Heart right ventricle (tissue), 16 donors: ENCODE results near the gene VAC14. TPM values are rescaled to one million over a fixed set of nuclear protein-coding genes. Genes with fewer than 3 reads are reported as not detected.
"Not testable (repeated sequence)": the region's sequence is repeated elsewhere in the genome, so short reads cannot be mapped to it uniquely, and the experiment has no call there.

Source experiments
- ATAC-seq, 8 donors: fragments of 200-7000 bp; cut with Tn5 transposase; one replicate each; pipeline ENCODE4 v1.9.1; 2020; ENCODE audit warnings: mild to moderate bottlenecking in 8 of 8, moderate library complexity in 8 of 8, moderate number of reproducible peaks in 1 of 8
- DNase-seq, 2 donors: peaks; one replicate each; pipeline ENCODE4 v3.0.0-alpha.2; 2020
- H3K27ac ChIP-seq, 10 donors: fragments of 200-600 bp; sonication (generic) in 2 of 10; one replicate each; pipeline versions ENCODE4 v1.5.0 to v1.8.0; 2020 to 2022; ENCODE audit warnings: mild to moderate bottlenecking in 3 of 10
- H3K27me3 ChIP-seq, 7 donors: fragments of 200-600 bp; one replicate each; pipeline ENCODE4 v1.8.0; 2021 to 2022; ENCODE audit warnings: mild to moderate bottlenecking in 2 of 7
- H3K36me3 ChIP-seq, 9 donors: fragments of 200-600 bp; sonication (generic) in 1 of 9; one replicate each; pipeline versions ENCODE4 v1.5.0 to v1.8.0; 2020 to 2022; ENCODE audit warnings: mild to moderate bottlenecking in 2 of 9
- H3K4me1 ChIP-seq, 9 donors: fragments of 200-600 bp; sonication (generic) in 1 of 9; one replicate each; pipeline versions ENCODE4 v1.5.0 to v1.8.0; 2020 to 2022; ENCODE audit warnings: mild to moderate bottlenecking in 4 of 9
- H3K4me3 ChIP-seq, 10 donors: fragments of 200-600 bp; sonication (generic) in 2 of 10; one replicate each; pipeline versions ENCODE4 v1.5.0 to v1.8.0; 2020 to 2022; ENCODE audit warnings: mild to moderate bottlenecking in 7 of 10, moderate library complexity in 2 of 10
- H3K9me3 ChIP-seq, 11 donors: fragments of 200-600 bp in 10 of 11; sonication (generic) in 2 of 11; one replicate each; pipeline versions ENCODE4 v1.5.0 to v1.8.0; 2013 to 2022; ENCODE audit warnings: mild to moderate bottlenecking in 2 of 11, control low read depth in 1 of 11, moderate library complexity in 1 of 11
- CTCF ChIP-seq, 9 donors: fragments of 200-600 bp; sonication (generic) in 2 of 9; IDR thresholded peaks; one replicate each; pipeline versions ENCODE4 v1.5.0 to v1.8.0; 2021 to 2022; ENCODE audit warnings: antibody characterized with exemption in 9 of 9, mild to moderate bottlenecking in 5 of 9, moderate library complexity in 1 of 9
- WGBS, 2 donors: extraction: QIAGEN DNeasy Blood & Tissue Kit; methylation state at CpG; one replicate each; pipeline ENCODE4 v1.1.7; 2013; ENCODE audit warnings: inconsistent platforms in 1 of 2; 5-methylcytosine and 5-hydroxymethylcytosine counted together
- intact Hi-C, 10 donors: fragments of 100-400 bp; cut with DNase I; formaldehyde crosslinking; loops; one replicate each; pipeline versions ENCODE4 v1.11.1 to v1.14.2; 2022
- polyA plus RNA-seq, 2 donors: library from polyadenylated mRNA; stranded (reverse); fragments of 200-250 nt; gene quantifications; one replicate each; pipeline ENCODE4 v1.2.3, GENCODE V29; 2013
- total RNA-seq, 10 donors: library from RNA; stranded (reverse); fragmentation: NEBNext Ultra II Directional in 3 of 10; extraction: Animal tissue kit (Norgen Biotek cat#: 25700) in 3 of 10; gene quantifications; one replicate each; pipeline versions ENCODE4 v1.2.1 to v1.2.4, GENCODE V29; 2021 to 2023
- donor health status: Arrhythmogenic right ventricular cardiomyopathy.
- donor health status: ischemic (EF 13 %, LVEDD 7.1; RV severe dilation, severe dysfunction).
- donor health status: healthy with polysubstance abuse.
- donor health status: DM: no; HTN: yes; CAD: no.
- donor health status: DM: no; HTN: no; CAD: no.
- donor health status: ischemic (EF 25% LVEDD 6.9; RV normal size, moderate dysfunction).
- donor health status: ischemic (EF 25% LVEDD 5.7; RV mildly dilated, moderate dysfunction).
- donor health status: healthy.
- donor health status: DM: yes; HTN: yes; CAD: no.
- donor health status: Ischemic cardiomyopathy.
- donor health status: ischemic (EF 35%, LVEDD 5.7; RV mildly dilated, moderate dysfunction).
- donor health status: nonischemic (EF 11% LVEDD 7.7; RV severe dilation, severe dysfunction).
- donor health status: DM: yes; HTN: yes; CAD: no.
- donor health status: PGD.
- donor health status: ischemic (EF 29% LVEDD 5.4; RV normal size, mild dysfunction).
- donor health status: nonischemic (EF 23%, LVEDD 6.1; RV moderate dilation, normal function).

VAC14 gene
- total and polyA plus RNA-seq, 12 donors: 19.2 to 43.7 (median 23.2) TPM

DNA sequence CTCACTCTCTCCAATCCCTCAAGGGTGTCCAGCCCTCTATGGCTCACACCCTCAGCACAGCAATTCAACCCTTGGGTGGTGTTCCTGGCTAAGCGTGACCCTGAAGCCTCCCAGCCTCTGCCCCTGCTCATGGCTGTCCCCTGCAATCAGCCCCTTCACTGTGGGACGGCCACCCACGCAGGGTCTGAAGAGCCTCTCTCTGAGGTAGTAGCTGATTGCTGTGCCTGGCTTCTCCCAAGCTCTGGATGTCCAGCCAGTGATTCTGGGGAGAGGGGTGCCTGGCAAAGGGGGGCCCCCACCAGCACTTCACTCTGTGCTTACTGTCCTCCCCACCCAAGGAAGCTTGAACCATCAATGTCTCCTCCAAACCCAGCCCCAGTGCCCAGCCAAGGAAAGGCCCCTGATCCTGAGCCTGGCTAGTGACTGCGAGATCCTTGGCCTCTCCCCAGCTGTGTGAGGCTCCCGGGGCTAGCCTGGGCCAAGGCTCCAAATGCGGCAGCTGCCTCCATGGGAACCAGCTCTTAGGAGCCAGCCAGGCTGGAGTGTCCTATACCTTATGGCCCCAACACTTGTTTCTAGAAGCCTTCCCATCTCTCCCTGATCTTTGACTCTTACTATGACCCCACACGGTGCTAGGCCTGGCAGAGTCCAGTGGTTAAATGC lies 125.0 kb downstream of the VAC14 start:
- ATAC-seq (peak in 7 of 8 donors; percentile 13 to 65 (median 34)), DNase-seq (peak in 1 of 2 donors; percentile 47)
- H3K27ac ChIP-seq: peak overlapping the region in 4 of 10 donors; percentile 10 to 39 (median 22)

GRCh38 chr16:70674221-70675014 lies 126.5 kb downstream of the VAC14 start:
- intact Hi-C loops: loop anchor here in 3 of 10 donors (5.0 kb wide), 3 partner anchors 63 to 98 kb away; no protein-coding TSS in a partner anchor
- H3K4me1 ChIP-seq: peaks cover 0 to 22% (median 0%) of the 10 kb centered on the region in 9 donors
- no peak overlapping the region for H3K27ac ChIP-seq
- H3K4me3 ChIP-seq: no peak overlapping the region
- no peaks in the 10 kb centered on the region for H3K9me3 ChIP-seq
- H3K27me3 ChIP-seq: no peaks in the 10 kb centered on the region
- DNase-seq (no peak), ATAC-seq (no peak)
- no peak for TF ChIP-seq CTCF (IDR thresholded peaks at IDR 0.05)
- WGBS, 2 donors: 88 to 90% methylated on average over 18 of the region's 18 CpGs
- peaks cover 0 to 100% (median 46%) of the 10 kb centered on the region in 9 donors for H3K36me3 ChIP-seq

More for the DNA sequence above, 125.0 kb downstream of the VAC14 start:
- TF ChIP-seq CTCF (IDR thresholded peaks at IDR 0.05): no peak
- intact Hi-C loops: loop anchor here in 3 of 10 donors (5.0 kb wide), 3 partner anchors 61 to 96 kb away; no protein-coding TSS in a partner anchor
- H3K4me3 ChIP-seq: no peak overlapping the region
- H3K36me3 ChIP-seq: peaks cover 0 to 92% (median 33%) of the 10 kb centered on the region in 9 donors
- peaks cover 9 to 36% (median 9%) of the 10 kb centered on the region in 9 donors for H3K4me1 ChIP-seq
- no peaks in the 10 kb centered on the region for H3K27me3 ChIP-seq
- no peaks in the 10 kb centered on the region for H3K9me3 ChIP-seq
- WGBS, 2 donors: 68 to 70% methylated on average over 7 of the region's 7 CpGs

DNA sequence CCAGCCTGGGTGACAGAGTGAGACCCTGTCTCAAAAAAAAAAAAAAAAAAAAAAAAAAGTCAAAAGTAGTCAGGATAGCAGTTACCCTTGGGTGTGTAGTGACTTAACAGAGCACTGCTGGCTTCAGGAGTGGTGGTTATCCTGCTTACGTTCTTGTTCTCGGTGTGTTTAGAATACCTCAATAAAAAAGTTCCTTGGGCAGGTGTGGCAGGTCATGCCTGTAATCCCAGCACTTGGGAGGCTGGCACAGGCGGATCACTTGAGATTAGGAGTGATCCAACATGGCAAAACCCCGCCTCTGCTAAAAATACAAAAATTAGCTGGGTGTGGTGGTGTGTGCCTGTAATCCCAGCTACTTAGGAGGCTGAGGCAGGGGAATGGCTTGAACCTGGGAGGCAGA lies 130.0 kb downstream of the VAC14 start:
- H3K36me3 ChIP-seq: peaks cover 0 to 98% (median 53%) of the 10 kb centered on the region in 9 donors
- intact Hi-C loops, DNase-seq, H3K4me3 ChIP-seq, H3K9me3 ChIP-seq, ATAC-seq, H3K27ac ChIP-seq, H3K27me3 ChIP-seq: not testable (repeated sequence)
- H3K4me1 ChIP-seq: peaks cover 0 to 26% (median 0%) of the 10 kb centered on the region in 9 donors
- 96% methylated on average over 4 of the region's 4 CpGs for WGBS, 2 donors

GRCh38 chr16:70670175-70670574 lies 130.8 kb downstream of the VAC14 start:
- Histone ChIP-seq H3K27ac (no peak overlapping the region), H3K4me1 (peaks cover 0 to 23% (median 0%) of the 10 kb centered on the region in 9 donors), H3K9me3 (peaks cover 0 to 7% (median 0%) of the 10 kb centered on the region in 11 donors), H3K36me3 (peaks cover 0 to 98% (median 58%) of the 10 kb centered on the region in 9 donors), H3K4me3 (no peak overlapping the region), H3K27me3 (no peaks in the 10 kb centered on the region)
- no peak for DNase-seq
- intact Hi-C loops: no loop called here
- no peak for ATAC-seq
- no peak for TF ChIP-seq CTCF (IDR thresholded peaks at IDR 0.05)
- 96% methylated on average over 2 of the region's 2 CpGs for WGBS, 2 donors
